NOMO-1 (cell line): ENCODE results near the gene ZP1.
"Not testable (repeated sequence)": the region's sequence is repeated elsewhere in the genome, so short reads cannot be mapped to it uniquely, and the experiment has no call there.

ENCODE experiments used
- DNase-seq, 2 experiments: peaks; one replicate each; lab custom pipeline; 2025; ENCODE audit not compliant: unreplicated experiment in 2 of 2; lab: John Stamatoyannopoulos, UW

The ZP1 gene

GRCh38 chr11:60906132-60906972 lies 39.0 kb downstream of the ZP1 start, which contains the start of gene PRPF19:
TSS of gene PRPF19 (minus strand) at chr11:60906585. CDS start at chr11:60906382, 203 bp downstream.
- DNase-seq, result peak; percentile 97 to 98

GRCh38 chr11:60908803-60909202 lies 41.5 kb downstream of the ZP1 start:
- no peak for DNase-seq

- not testable (repeated sequence) for DNase-seq
Measured at GRCh38 chr11:60909680-60910280, 42.4 kb downstream of the ZP1 start.

- DNase-seq, result peak; percentile 79 to 83
Measured at GRCh38 chr11:60910281-60910687, 42.9 kb downstream of the ZP1 start.

- DNase-seq, result peak in 1 of 2 experiments; percentile 8
Measured at GRCh38 chr11:60910711-60911380, 43.5 kb downstream of the ZP1 start.

- DNase-seq, result no peak
Measured at GRCh38 chr11:60912223-60912850, 45.0 kb downstream of the ZP1 start.

GRCh38 chr11:60912851-60913528 lies 45.6 kb downstream of the ZP1 start:
- no peak for DNase-seq

GRCh38 chr11:60913793-60914632 lies 46.7 kb downstream of the ZP1 start, which contains the start of gene TMEM109:
TSS of gene TMEM109 (plus strand) at chr11:60914158. CDS start at chr11:60919694, 5,536 bp downstream.
- DNase-seq, result peak; percentile 84 to 86

GRCh38 chr11:60914633-60915247 lies 47.4 kb downstream of the ZP1 start:
- peak; percentile 23 to 38 for DNase-seq

GRCh38 chr11:60915248-60915914 lies 48.0 kb downstream of the ZP1 start:
- peak; percentile 74 to 84 for DNase-seq

GRCh38 chr11:60916669-60917206 lies 49.4 kb downstream of the ZP1 start:
- DNase-seq, result no peak

GRCh38 chr11:60917267-60917666 lies 49.9 kb downstream of the ZP1 start:
- DNase-seq, result no peak

GRCh38 chr11:60918251-60918938 lies 51.1 kb downstream of the ZP1 start:
- DNase-seq, result no peak

GRCh38 chr11:60918939-60919265 lies 51.6 kb downstream of the ZP1 start:
- DNase-seq, result no peak

- peak; percentile 34 to 78 for DNase-seq
Measured at GRCh38 chr11:60919320-60919719, 52.0 kb downstream of the ZP1 start.

GRCh38 chr11:60919956-60920355 lies 52.6 kb downstream of the ZP1 start:
- no peak for DNase-seq

- DNase-seq, result no peak
Measured at GRCh38 chr11:60921259-60921658, 53.9 kb downstream of the ZP1 start.
